GM21390 (cell line): ENCODE measurements around the gene PRH1.

Experiments used
- ATAC-seq: cut with Tn5 transposase; IDR thresholded peaks from one replicate; pipeline ENCODE4 v1.9.1; 2021; ENCODE audit not compliant: unreplicated experiment

PRH1 gene

GRCh38 chr12:10847744-10848143 lies 36.3 kb downstream of the PRH1 start:
- ATAC-seq, result no peak

- ATAC-seq, result no peak
Observed at GRCh38 chr12:10842862-10843261, 41.2 kb downstream of the PRH1 start.

- ATAC-seq, result no peak
Observed at GRCh38 chr12:10838461-10838860, 45.6 kb downstream of the PRH1 start.
